ENCODE data around the gene TIGD3. TPM values are rescaled to one million over a fixed set of nuclear protein-coding genes. Genes with fewer than 3 reads are reported as not detected.

The TIGD3 gene
- total and polyA plus RNA-seq, 4 experiments from 2014 or later = 0.26 to 1.1 (median 0.96) TPM; not detected in 1

DNA sequence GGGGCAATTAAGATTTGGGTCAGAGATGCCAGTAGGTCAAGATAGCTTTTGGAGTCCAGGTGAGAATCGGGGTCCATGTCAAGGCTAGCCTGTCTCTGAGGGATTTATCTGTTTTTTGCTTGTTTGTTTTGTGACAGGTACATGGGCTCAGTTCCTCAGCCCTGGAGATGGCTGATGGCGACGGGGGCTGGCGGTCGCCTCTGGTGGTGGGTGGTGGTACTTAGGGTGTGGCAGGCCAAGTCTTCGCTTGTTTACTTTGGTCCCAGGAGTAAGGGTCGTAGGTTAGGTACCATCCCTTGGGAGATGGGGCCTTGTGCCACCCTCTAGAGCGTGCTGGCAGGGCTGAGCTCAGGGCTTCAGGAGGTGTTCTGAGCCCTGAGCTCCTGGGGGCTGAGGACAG, 23.2 kb downstream of the TIGD3 start:
- intact Hi-C loops (cut with micrococcal nuclease) = no loop called here
- DNase-seq = no peak
- H3K27ac ChIP-seq (ENCODE audit: low read depth, low read length) = no peak overlapping the region
- no peaks in the 10 kb centered on the region for H3K9me3 Mint-ChIP-seq
- ChIA-PET CTCF (ENCODE audit: partially characterized antibody) (interaction anchor here (0.8 to 4.8 kb wide), 4 partner anchors 38 to 216 kb away, joined by 3 to 23 read pairs (median 4); no protein-coding TSS in a partner anchor), POLR2A (ENCODE audit: partially characterized antibody) (interaction anchor here (17.1 to 25.9 kb wide), 2 partner anchors 42 to 127 kb away, joined by 524 to 654 read pairs; partner anchors contain the start of genes MALAT1 and NEAT1)
- no peaks in the 10 kb centered on the region for H3K27me3 ChIP-seq (ENCODE audit: insufficient read depth, low read length)
- no peak overlapping the region for H3K4me3 Mint-ChIP-seq
- H3K4me1 Mint-ChIP-seq = peaks cover 2 to 25% (median 12%) of the 10 kb centered on the region in 4 donors
- peaks cover 6% of the 10 kb centered on the region for H3K36me3 ChIP-seq (ENCODE audit: insufficient read depth, low read length)
- peaks cover 0 to 12% of the 10 kb centered on the region in 2 donors for H3K36me3 Mint-ChIP-seq
- H3K27ac Mint-ChIP-seq = peak overlapping the region in 5 of 7 donors; percentile 7 to 60 (median 36)
- H3K9me3 ChIP-seq (ENCODE audit: control insufficient read depth in 1 of 2, low read length in 2 of 2) = no peaks in the 10 kb centered on the region
- no peaks in the 10 kb centered on the region for H3K27me3 Mint-ChIP-seq
- no peak overlapping the region for H3K4me3 ChIP-seq (ENCODE audit: low read length in 2 of 2)
- H3K4me1 ChIP-seq (ENCODE audit: insufficient read depth, low read length) = peaks cover 19% of the 10 kb centered on the region

GRCh38 chr11:65378208-65378927, 23.8 kb downstream of the TIGD3 start:
- no peaks in the 10 kb centered on the region for H3K9me3 Mint-ChIP-seq
- H3K4me3 ChIP-seq (ENCODE audit: low read length in 2 of 2) = no peak overlapping the region
- H3K9me3 ChIP-seq (ENCODE audit: control insufficient read depth in 1 of 2, low read length in 2 of 2) = no peaks in the 10 kb centered on the region
- no peak overlapping the region for H3K4me3 Mint-ChIP-seq
- ChIA-PET POLR2A (ENCODE audit: partially characterized antibody) (interaction anchor here (17.1 to 25.9 kb wide), 2 partner anchors 42 to 126 kb away, joined by 524 to 654 read pairs; partner anchors contain the start of genes MALAT1 and NEAT1), CTCF (ENCODE audit: partially characterized antibody) (interaction anchor here (0.8 to 4.8 kb wide), 4 partner anchors 37 to 215 kb away, joined by 3 to 23 read pairs (median 4); no protein-coding TSS in a partner anchor)
- H3K27ac ChIP-seq (ENCODE audit: low read depth, low read length) = no peak overlapping the region
- H3K36me3 ChIP-seq (ENCODE audit: insufficient read depth, low read length) = peaks cover 6% of the 10 kb centered on the region
- H3K27me3 ChIP-seq (ENCODE audit: insufficient read depth, low read length) = no peaks in the 10 kb centered on the region
- no peak for DNase-seq
- peaks cover 3 to 30% (median 17%) of the 10 kb centered on the region in 4 donors for H3K4me1 Mint-ChIP-seq
- no peaks in the 10 kb centered on the region for H3K27me3 Mint-ChIP-seq
- intact Hi-C loops (cut with micrococcal nuclease) = no loop called here
- peak overlapping the region in 2 of 7 donors; percentile 30 to 35 for H3K27ac Mint-ChIP-seq
- H3K36me3 Mint-ChIP-seq = peaks cover 0 to 12% of the 10 kb centered on the region in 2 donors
- peaks cover 25% of the 10 kb centered on the region for H3K4me1 ChIP-seq (ENCODE audit: insufficient read depth, low read length)

DNA sequence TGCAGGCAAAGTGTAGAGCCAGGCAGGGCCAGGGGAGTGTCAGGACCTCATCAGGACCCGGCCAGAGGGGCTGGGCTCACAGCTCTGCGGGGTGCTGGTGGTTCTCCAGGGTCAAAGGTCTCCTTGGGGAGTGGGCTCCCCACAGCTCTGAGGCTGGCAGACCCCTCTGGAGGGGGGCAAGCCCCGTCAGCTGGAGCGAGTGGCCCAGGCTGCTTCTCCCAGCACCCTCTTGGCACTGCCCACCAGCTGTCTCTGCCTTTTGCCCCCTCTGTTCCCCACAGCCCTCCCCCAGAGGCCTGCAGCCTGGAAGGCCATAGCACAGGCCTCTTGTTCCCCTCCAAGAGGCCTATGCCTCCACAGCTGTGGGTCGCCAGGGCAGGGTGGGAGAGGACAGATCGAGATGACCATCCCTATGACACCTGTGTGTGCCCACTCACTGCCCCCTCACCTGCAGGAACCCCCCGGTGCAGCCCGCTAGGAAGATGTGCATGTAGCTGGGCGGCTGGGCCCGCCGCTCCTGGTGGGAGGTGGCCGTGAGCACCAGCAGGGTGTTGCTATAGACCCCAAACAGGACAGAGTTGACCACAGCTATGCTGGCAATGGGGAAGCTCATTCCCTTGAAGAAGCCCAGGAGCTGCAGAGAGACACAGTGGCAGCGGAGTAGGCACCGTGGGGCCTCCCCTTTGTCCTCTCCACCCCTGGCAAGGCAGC, 24.5 kb downstream of the TIGD3 start:
- Mint-ChIP-seq H3K4me1 (peaks cover 8 to 38% (median 23%) of the 10 kb centered on the region in 4 donors), H3K27me3 (no peaks in the 10 kb centered on the region), H3K36me3 (peaks cover 0 to 12% of the 10 kb centered on the region in 2 donors), H3K9me3 (no peaks in the 10 kb centered on the region), H3K27ac (peak overlapping the region in 1 of 7 donors; percentile 35), H3K4me3 (peak overlapping the region in 2 of 8 donors; percentile 17 to 35)
- Histone ChIP-seq H3K9me3 (ENCODE audit: control insufficient read depth in 1 of 2, low read length in 2 of 2) (no peaks in the 10 kb centered on the region), H3K27me3 (ENCODE audit: insufficient read depth, low read length) (no peaks in the 10 kb centered on the region), H3K36me3 (ENCODE audit: insufficient read depth, low read length) (peaks cover 6% of the 10 kb centered on the region), H3K4me3 (ENCODE audit: low read length in 2 of 2) (no peak overlapping the region), H3K27ac (ENCODE audit: low read depth, low read length) (no peak overlapping the region), H3K4me1 (ENCODE audit: insufficient read depth, low read length) (peaks cover 32% of the 10 kb centered on the region)
- CTCF ChIA-PET (ENCODE audit: partially characterized antibody) = interaction anchor here (0.8 to 6.3 kb wide), 4 partner anchors 37 to 131 kb away, joined by 3 to 75 read pairs (median 14); no protein-coding TSS in a partner anchor
- DNase-seq = no peak
- POLR2A ChIA-PET (ENCODE audit: partially characterized antibody) = interaction anchor here (0.7 to 25.9 kb wide), 4 partner anchors 8 to 125 kb away, joined by 3 to 654 read pairs (median 264); partner anchors contain the start of genes MALAT1 and NEAT1
- intact Hi-C loops (cut with micrococcal nuclease) = no loop called here

DNA sequence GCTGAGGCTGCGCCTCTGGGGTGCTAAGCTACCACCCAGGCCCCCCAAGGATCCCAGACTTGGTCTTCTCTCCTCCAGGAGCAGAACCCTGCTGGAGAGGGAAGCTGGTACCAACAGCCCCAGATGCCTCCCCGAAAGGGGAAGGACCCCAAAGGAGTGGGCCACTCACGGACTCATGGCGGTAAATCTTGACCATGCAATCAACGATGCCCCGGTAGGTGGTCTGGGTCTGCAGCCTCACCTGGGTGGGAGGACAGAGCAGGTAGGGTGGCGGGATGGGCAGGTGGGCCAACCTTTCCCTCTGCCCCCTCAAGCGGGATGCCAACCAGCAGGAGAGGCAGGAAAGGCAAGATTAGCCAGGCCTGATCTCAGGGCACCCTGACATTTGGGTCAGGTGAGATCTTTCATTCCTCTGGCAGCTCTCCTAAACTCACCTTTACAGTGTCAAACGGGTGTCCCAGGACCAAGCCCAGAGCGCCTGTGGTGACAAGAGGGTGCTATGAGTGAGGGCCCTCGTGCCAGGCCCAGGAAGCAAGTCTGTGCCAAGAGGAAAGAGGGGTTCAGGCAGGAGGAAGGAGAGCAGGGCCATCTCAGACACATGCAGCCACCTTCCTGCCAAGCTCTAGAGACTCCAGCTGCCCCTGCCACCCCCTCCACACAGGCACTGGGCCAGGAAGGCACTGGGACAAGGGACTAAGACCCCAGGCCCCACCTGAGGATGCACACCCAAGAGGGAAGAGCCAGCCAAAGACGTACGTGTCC, 25.3 kb downstream of the TIGD3 start:
- intact Hi-C loops (cut with micrococcal nuclease) = no loop called here
- POLR2A ChIA-PET (ENCODE audit: partially characterized antibody) = interaction anchor here (1.5 to 25.9 kb wide), 3 partner anchors 9 to 125 kb away, joined by 3 to 654 read pairs (median 524); partner anchors contain the start of genes MALAT1 and NEAT1
- DNase-seq = no peak
- H3K4me3 Mint-ChIP-seq = peak overlapping the region in 3 of 8 donors; percentile 29 to 50 (median 39)
- H3K27ac Mint-ChIP-seq = peak overlapping the region in 4 of 7 donors; percentile 68 to 96 (median 76)
- H3K36me3 Mint-ChIP-seq = peaks cover 0 to 12% of the 10 kb centered on the region in 2 donors
- H3K27ac ChIP-seq (ENCODE audit: low read depth, low read length) = no peak overlapping the region
- H3K4me1 ChIP-seq (ENCODE audit: insufficient read depth, low read length) = peaks cover 40% of the 10 kb centered on the region
- no peaks in the 10 kb centered on the region for H3K27me3 ChIP-seq (ENCODE audit: insufficient read depth, low read length)
- no peaks in the 10 kb centered on the region for H3K27me3 Mint-ChIP-seq
- CTCF ChIA-PET (ENCODE audit: partially characterized antibody) = interaction anchor here (0.8 to 6.3 kb wide), 5 partner anchors 10 to 129 kb away, joined by 3 to 75 read pairs (median 14); no protein-coding TSS in a partner anchor
- H3K4me3 ChIP-seq (ENCODE audit: low read length in 2 of 2) = no peak overlapping the region
- peaks cover 16 to 46% (median 31%) of the 10 kb centered on the region in 4 donors for H3K4me1 Mint-ChIP-seq
- H3K9me3 Mint-ChIP-seq = peaks cover 0 to under 1% (median 0%) of the 10 kb centered on the region in 8 donors
- no peaks in the 10 kb centered on the region for H3K9me3 ChIP-seq (ENCODE audit: control insufficient read depth in 1 of 2, low read length in 2 of 2)
- peaks cover 6% of the 10 kb centered on the region for H3K36me3 ChIP-seq (ENCODE audit: insufficient read depth, low read length)

DNA sequence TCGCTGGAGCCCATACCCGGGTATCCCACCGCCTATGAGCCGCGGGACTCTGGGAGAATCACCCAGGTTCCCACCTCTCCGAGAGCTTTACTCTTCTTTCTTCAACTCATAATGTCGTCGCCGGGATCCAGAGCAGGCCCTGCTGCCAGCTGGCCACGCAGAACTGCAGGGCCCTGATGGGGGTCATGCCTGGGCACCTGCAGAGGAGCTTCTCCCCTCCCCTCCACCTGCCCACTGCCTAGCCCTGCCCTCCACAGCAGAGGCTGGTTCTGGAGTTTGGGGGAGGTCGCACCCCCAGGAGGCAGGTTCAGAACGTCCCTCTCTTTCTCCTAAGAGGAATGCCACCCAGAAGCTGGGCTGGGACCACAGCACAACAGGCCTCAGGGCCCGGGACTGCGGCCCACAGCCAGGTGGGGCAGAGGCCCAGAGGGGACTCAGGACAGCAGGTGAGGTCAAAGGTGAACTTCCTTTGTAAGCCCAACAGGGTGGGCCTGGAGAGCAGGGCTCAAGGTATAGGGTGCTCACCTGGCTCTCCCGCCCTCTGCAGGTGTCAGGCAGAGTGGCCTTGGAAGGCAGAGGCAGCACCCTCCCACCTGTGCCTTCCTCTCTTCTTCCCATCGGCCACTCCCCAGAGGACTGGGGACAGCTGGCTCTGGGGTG, 26.0 kb downstream of the TIGD3 start:
- DNase-seq = no peak
- Mint-ChIP-seq H3K36me3 (peaks cover 0 to 12% of the 10 kb centered on the region in 2 donors), H3K4me3 (peak overlapping the region in 5 of 8 donors; percentile 10 to 87 (median 41)), H3K27me3 (no peaks in the 10 kb centered on the region), H3K27ac (peak overlapping the region in 5 of 7 donors; percentile 65 to 100 (median 96)), H3K4me1 (peaks cover 22 to 53% (median 36%) of the 10 kb centered on the region in 4 donors), H3K9me3 (peaks cover 0 to 1% (median 0%) of the 10 kb centered on the region in 8 donors)
- H3K27me3 ChIP-seq (ENCODE audit: insufficient read depth, low read length) = no peaks in the 10 kb centered on the region
- ChIA-PET CTCF (ENCODE audit: partially characterized antibody) (interaction anchor here (0.8 to 6.3 kb wide), 13 partner anchors 10 to 160 kb away, joined by 3 to 75 read pairs (median 4); no protein-coding TSS in a partner anchor), POLR2A (ENCODE audit: partially characterized antibody) (interaction anchor here (0.6 to 25.9 kb wide), 7 partner anchors 10 to 1403 kb away, joined by 3 to 654 read pairs (median 5); partner anchors contain the start of genes MALAT1, NEAT1 and SCYL1)
- no peak overlapping the region for H3K4me3 ChIP-seq (ENCODE audit: low read length in 2 of 2)
- H3K36me3 ChIP-seq (ENCODE audit: insufficient read depth, low read length) = peaks cover 6% of the 10 kb centered on the region
- H3K4me1 ChIP-seq (ENCODE audit: insufficient read depth, low read length) = peaks cover 47% of the 10 kb centered on the region
- H3K27ac ChIP-seq (ENCODE audit: low read depth, low read length) = no peak overlapping the region
- intact Hi-C loops (cut with micrococcal nuclease) = no loop called here
- H3K9me3 ChIP-seq (ENCODE audit: control insufficient read depth in 1 of 2, low read length in 2 of 2) = no peaks in the 10 kb centered on the region

- peak overlapping the region; percentile 94 for H3K27ac ChIP-seq (ENCODE audit: low read depth, low read length)
- Mint-ChIP-seq H3K27me3 (no peaks in the 10 kb centered on the region), H3K9me3 (peaks cover 0 to 1% (median 0%) of the 10 kb centered on the region in 8 donors), H3K4me3 (peak overlapping the region; percentile 85 to 95 (median 91)), H3K4me1 (peaks cover 22 to 60% (median 42%) of the 10 kb centered on the region in 4 donors), H3K27ac (peak overlapping the region; percentile 96 to 100 (median 99)), H3K36me3 (peaks cover 0 to 12% of the 10 kb centered on the region in 2 donors)
- intact Hi-C loops (cut with micrococcal nuclease) = loop anchor here (1.0 to 2.0 kb wide), 6 partner anchors 15 to 234 kb away; partner anchors contain the start of gene PCNX3
- H3K36me3 ChIP-seq (ENCODE audit: insufficient read depth, low read length) = peaks cover 6% of the 10 kb centered on the region
- H3K27me3 ChIP-seq (ENCODE audit: insufficient read depth, low read length) = no peaks in the 10 kb centered on the region
- peak overlapping the region; percentile 67 to 76 for H3K4me3 ChIP-seq (ENCODE audit: low read length in 2 of 2)
- H3K4me1 ChIP-seq (ENCODE audit: insufficient read depth, low read length) = peaks cover 54% of the 10 kb centered on the region
- no peaks in the 10 kb centered on the region for H3K9me3 ChIP-seq (ENCODE audit: control insufficient read depth in 1 of 2, low read length in 2 of 2)
- ChIA-PET CTCF (ENCODE audit: partially characterized antibody) (interaction anchor here (0.6 to 6.3 kb wide), 16 partner anchors 11 to 271 kb away, joined by 3 to 75 read pairs (median 4); no protein-coding TSS in a partner anchor), POLR2A (ENCODE audit: partially characterized antibody) (interaction anchor here (0.7 to 25.9 kb wide), 15 partner anchors 9 to 478 kb away, joined by 3 to 654 read pairs (median 4); partner anchors contain the start of genes FAM89B, MALAT1, NEAT1 and SCYL1)
- DNase-seq = no peak
Measured at GRCh38 chr11:65381716-65382032, 27.1 kb downstream of the TIGD3 start.
